Activated CD4-positive, alpha-beta T cell treated with anti-CD3 and anti-CD28 coated beads, Interleukin-2, Interleukin-4, amounts not matched to agents 100 ng/mL and 50 ng/mL, durations not matched to agents 16 hours and 8 hours (primary cell): ENCODE measurements around the gene GPR107.

Source experiments
- DNase-seq: peaks from one replicate; pipeline ENCODE4 v3.0.0-alpha.2; 2020; ENCODE audit warnings: low spot score

The GPR107 gene

GRCh38 chr9:130137081-130137640, 83.5 kb downstream of the GPR107 start:
- DNase-seq, result no peak

- DNase-seq, result no peak
These were observed 84.0 kb downstream of the GPR107 start for GRCh38 chr9:130137641-130138081.

- no peak for DNase-seq
These were observed 84.5 kb downstream of the GPR107 start for GRCh38 chr9:130138171-130138653.

GRCh38 chr9:130138791-130139190, 85.1 kb downstream of the GPR107 start:
- DNase-seq, result no peak

- DNase-seq, result no peak
These were observed 85.5 kb downstream of the GPR107 start for GRCh38 chr9:130139251-130139650.

- DNase-seq, result peak; percentile 24
These were observed 87.0 kb downstream of the GPR107 start for GRCh38 chr9:130140706-130141105.

- no peak for DNase-seq
These were observed 88.3 kb downstream of the GPR107 start for GRCh38 chr9:130142056-130142455.

GRCh38 chr9:130142641-130143040, 88.9 kb downstream of the GPR107 start:
- no peak for DNase-seq

GRCh38 chr9:130143279-130143893, 89.7 kb downstream of the GPR107 start:
- no peak for DNase-seq

- DNase-seq, result no peak
These were observed 90.3 kb downstream of the GPR107 start for GRCh38 chr9:130143958-130144366.

- no peak for DNase-seq
These were observed 91.0 kb downstream of the GPR107 start for GRCh38 chr9:130144703-130145102.

- DNase-seq, result no peak
These were observed 92.0 kb downstream of the GPR107 start for GRCh38 chr9:130145658-130146057.

- DNase-seq, result no peak
These were observed 93.5 kb downstream of the GPR107 start for GRCh38 chr9:130147198-130147597.

GRCh38 chr9:130147910-130148309, 94.2 kb downstream of the GPR107 start:
- no peak for DNase-seq

- DNase-seq, result no peak
These were observed 95.3 kb downstream of the GPR107 start for GRCh38 chr9:130149031-130149430.

- no peak for DNase-seq
These were observed 96.1 kb downstream of the GPR107 start for GRCh38 chr9:130149654-130150286.

- DNase-seq, result no peak
These were observed 97.2 kb downstream of the GPR107 start for GRCh38 chr9:130150779-130151382.

GRCh38 chr9:130154816-130155215, 101.1 kb downstream of the GPR107 start:
- no peak for DNase-seq

GRCh38 chr9:130155647-130156046, 101.9 kb downstream of the GPR107 start:
- DNase-seq, result no peak

GRCh38 chr9:130156672-130157071, 103.0 kb downstream of the GPR107 start:
- no peak for DNase-seq

- no peak for DNase-seq
These were observed 103.4 kb downstream of the GPR107 start for GRCh38 chr9:130157079-130157478.

GRCh38 chr9:130158001-130158400, 104.3 kb downstream of the GPR107 start:
- no peak for DNase-seq

GRCh38 chr9:130159057-130159456, 105.4 kb downstream of the GPR107 start:
- no peak for DNase-seq
